Retinal pigment epithelial cell (primary cell): ENCODE results near the gene SLF2.

Experiments used
- DNase-seq: peaks from one replicate; pipeline ENCODE4 v3.0.0-alpha.2; 2010; ENCODE audit warnings: low read depth
- H3K4me3 ChIP-seq: 2 replicates; pipeline ENCODE4 v1.5.1; 2011; ENCODE audit warnings: mild to moderate bottlenecking, low read length, control low read depth, moderate library complexity
- TF ChIP-seq, protein P1 (sequence below): conservative IDR thresholded peaks from 2 replicates; pipeline ENCODE4 v1.5.1; 2011; ENCODE audit warnings: low read depth, low read length, control low read depth, inconsistent platforms

SLF2 gene

DNA sequence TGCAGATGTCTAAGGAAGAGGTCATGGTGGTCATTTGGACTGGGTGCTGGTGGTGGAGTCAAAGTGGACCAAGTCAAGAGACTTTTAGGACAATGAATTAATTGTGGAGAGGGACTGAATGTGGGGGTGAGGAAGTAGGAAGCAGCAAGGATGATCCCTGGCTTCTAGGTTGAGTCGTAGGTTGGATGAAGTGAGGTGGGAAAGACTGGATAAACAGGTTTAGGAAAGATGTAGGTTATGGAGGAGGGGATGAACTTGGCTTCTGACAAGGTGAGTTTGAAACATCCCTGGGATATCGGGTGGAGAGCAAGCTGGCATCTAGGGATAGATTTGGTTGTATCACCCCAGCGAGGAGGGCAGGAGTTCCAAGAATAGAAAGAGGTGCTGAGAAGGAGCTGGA is 64.1 kb downstream of the SLF2 start:
- TF ChIP-seq, protein P1, sequence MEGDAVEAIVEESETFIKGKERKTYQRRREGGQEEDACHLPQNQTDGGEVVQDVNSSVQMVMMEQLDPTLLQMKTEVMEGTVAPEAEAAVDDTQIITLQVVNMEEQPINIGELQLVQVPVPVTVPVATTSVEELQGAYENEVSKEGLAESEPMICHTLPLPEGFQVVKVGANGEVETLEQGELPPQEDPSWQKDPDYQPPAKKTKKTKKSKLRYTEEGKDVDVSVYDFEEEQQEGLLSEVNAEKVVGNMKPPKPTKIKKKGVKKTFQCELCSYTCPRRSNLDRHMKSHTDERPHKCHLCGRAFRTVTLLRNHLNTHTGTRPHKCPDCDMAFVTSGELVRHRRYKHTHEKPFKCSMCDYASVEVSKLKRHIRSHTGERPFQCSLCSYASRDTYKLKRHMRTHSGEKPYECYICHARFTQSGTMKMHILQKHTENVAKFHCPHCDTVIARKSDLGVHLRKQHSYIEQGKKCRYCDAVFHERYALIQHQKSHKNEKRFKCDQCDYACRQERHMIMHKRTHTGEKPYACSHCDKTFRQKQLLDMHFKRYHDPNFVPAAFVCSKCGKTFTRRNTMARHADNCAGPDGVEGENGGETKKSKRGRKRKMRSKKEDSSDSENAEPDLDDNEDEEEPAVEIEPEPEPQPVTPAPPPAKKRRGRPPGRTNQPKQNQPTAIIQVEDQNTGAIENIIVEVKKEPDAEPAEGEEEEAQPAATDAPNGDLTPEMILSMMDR, result no peak
- no peak for DNase-seq
- no peak overlapping the region for H3K4me3 ChIP-seq

DNA sequence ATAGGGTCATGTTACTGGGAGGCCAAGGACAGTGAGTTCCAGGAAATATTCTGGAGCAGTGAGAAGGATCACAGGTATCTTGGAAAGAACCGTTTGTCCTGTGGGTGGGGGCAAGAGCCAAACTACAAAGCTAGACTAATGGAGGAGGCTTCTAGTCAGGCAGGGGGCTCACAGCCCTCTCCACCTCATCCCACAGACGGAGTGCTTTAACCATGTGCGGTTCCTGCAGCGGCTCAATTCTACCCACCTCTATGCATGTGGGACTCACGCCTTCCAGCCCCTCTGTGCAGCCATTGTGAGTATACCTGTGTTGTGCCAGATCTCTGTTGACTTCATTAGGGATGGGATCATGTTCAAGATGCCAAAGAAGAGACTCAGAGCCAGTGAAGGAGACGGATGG is 64.7 kb downstream of the SLF2 start:
- DNase-seq, result no peak
- TF ChIP-seq, protein P1, result no peak
- H3K4me3 ChIP-seq, result no peak overlapping the region

DNA sequence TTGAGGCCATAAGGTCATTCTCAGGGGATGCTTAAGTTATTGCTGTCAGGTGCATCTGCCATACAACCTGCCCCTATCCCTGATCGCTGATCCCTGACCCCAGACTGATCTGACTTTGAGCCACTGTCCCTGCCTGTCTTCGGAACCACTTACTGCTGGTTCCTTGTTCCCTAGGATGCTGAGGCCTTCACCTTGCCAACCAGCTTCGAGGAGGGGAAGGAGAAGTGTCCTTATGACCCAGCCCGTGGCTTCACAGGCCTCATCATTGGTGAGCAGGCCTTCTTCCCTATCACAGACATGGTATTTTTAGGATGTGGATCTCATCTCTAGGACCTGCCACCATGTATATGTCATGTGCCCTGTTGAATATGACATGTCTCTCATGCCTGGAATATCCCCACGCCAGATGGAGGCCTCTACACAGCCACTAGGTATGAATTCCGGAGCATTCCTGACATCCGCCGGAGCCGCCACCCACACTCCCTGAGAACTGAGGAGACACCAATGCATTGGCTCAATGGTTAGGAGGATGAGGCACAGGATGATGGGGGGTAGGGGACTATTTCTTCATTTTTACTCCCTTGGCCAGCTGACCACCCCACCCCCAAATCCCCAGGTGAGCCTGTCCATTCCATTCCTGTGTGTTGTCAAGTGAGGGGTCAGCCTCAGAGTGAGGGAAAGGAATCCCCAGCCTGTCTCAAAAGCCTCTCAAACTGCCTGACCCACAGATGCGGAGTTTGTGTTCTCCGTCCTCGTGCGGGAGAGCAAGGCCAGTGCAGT is 65.5 kb downstream of the SLF2 start:
- H3K4me3 ChIP-seq, result no peak overlapping the region
- DNase-seq, result no peak
- TF ChIP-seq, protein P1, result no peak

DNA sequence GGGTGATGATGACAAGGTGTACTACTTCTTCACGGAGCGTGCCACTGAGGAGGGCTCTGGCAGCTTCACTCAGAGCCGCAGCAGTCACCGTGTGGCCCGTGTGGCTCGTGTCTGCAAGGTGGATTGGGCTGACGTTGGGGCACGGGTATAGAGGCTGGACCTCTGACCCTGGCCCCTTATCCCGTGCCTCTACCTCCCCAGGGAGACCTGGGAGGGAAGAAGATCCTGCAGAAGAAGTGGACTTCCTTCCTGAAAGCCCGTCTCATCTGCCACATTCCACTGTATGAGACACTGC is 66.1 kb downstream of the SLF2 start:
- H3K4me3 ChIP-seq, result no peak overlapping the region
- no peak for DNase-seq
- TF ChIP-seq, protein P1, result no peak

DNA sequence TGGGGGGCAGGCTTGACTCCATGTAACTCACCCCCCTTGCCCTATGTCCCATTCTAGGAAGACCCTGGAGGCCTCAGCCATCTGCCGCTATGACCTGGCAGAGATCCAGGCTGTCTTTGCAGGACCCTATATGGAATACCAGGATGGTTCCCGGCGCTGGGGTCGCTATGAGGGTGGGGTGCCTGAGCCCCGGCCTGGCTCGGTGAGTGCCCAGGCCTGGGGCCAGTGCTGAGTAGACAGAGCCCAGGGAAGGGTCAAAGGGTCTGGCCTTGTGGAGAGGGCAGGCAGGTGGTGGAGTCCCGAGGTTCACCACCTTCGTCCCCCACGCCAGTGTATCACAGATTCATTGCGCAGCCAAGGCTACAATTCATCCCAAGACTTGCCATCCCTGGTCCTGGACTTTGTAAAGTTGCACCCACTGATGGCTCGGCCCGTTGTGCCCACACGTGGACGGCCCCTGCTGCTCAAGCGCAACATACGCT is 67.1 kb downstream of the SLF2 start:
- DNase-seq, result no peak

DNA sequence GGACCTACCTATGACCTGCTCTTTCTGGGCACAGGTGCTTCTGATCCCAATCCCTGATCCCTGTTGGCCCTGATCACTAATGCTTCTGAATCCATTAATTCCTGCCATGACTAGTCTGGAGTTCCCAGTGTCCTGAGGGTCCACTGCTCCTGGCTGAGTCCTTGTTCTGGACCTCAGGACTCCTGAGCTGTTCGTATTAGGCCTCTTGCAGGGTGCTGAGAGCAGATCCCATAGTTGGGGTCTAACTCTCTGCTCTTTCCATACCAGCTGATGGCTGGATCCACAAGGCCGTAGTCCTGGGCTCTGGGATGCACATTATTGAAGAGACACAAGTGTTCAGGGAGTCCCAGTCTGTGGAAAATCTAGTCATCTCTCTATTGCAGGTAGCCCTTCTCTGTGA is 67.5 kb downstream of the SLF2 start:
- no peak for DNase-seq
- H3K4me3 ChIP-seq, result no peak overlapping the region
- TF ChIP-seq, protein P1, result no peak

More for the DNA sequence above, 67.1 kb downstream of the SLF2 start:
- TF ChIP-seq, protein P1, result no peak
- H3K4me3 ChIP-seq, result no peak overlapping the region

DNA sequence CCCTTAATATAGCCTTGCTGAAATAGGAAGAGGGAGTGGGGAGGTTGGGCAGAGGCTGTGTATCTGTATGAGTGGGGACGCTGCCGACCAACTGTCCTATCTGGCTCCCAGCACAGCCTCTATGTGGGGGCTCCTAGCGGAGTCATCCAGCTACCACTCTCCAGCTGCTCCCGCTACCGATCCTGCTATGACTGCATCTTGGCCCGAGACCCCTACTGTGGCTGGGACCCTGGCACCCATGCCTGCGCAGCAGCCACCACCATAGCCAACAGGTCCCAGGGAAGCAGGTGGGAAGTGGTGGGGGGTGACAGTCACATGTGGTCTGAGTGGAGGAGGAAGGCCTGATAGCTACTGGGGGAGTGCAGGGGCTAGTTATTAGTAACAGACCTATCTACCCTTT is 67.9 kb downstream of the SLF2 start:
- TF ChIP-seq, protein P1, result no peak
- no peak for DNase-seq
- no peak overlapping the region for H3K4me3 ChIP-seq
